ENCODE data around the gene PTHLH. TPM values are rescaled to one million over a fixed set of nuclear protein-coding genes. Genes with fewer than 3 reads are reported as not detected.

Gene PTHLH
- total and polyA plus RNA-seq, 8 donors, result 0.09 to 0.89 (median 0.27) TPM

DNA sequence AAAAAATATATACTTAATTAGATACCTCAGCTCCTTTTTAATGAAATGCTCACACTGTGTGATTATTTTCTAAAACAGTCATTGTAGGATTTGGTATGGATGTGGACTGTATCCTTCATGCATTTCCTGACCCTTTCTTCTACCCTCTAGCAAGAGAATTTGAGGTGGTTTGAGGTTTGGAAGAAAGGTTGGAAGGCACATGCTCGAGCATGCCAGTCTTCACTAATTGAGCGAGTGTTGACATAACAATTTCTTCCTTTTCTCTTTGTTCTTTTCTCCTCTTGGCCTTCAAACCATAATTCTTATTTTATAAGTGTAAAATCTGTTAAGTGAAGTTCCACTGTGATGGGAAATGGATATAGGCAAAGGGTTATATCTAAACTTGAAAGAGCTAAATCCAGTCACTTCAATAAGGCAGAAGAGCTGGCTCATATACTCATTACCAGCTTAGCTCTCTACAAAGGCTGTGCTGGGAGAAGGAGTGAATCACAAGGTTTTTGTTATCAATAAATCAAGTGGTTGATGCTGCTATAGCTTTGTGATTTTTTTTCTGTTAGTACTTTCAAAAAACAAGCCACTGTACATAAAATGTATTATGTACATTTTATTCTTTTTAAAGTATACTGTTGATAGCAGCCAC, 16.2 kb upstream of the PTHLH start:
- FAIRE-seq, result no peak
- intact Hi-C loops (cut with DNase I), result no loop called here
- TF ChIP-seq, protein P1, sequence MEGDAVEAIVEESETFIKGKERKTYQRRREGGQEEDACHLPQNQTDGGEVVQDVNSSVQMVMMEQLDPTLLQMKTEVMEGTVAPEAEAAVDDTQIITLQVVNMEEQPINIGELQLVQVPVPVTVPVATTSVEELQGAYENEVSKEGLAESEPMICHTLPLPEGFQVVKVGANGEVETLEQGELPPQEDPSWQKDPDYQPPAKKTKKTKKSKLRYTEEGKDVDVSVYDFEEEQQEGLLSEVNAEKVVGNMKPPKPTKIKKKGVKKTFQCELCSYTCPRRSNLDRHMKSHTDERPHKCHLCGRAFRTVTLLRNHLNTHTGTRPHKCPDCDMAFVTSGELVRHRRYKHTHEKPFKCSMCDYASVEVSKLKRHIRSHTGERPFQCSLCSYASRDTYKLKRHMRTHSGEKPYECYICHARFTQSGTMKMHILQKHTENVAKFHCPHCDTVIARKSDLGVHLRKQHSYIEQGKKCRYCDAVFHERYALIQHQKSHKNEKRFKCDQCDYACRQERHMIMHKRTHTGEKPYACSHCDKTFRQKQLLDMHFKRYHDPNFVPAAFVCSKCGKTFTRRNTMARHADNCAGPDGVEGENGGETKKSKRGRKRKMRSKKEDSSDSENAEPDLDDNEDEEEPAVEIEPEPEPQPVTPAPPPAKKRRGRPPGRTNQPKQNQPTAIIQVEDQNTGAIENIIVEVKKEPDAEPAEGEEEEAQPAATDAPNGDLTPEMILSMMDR (IDR thresholded peaks at IDR 0.05), result no peak

DNA sequence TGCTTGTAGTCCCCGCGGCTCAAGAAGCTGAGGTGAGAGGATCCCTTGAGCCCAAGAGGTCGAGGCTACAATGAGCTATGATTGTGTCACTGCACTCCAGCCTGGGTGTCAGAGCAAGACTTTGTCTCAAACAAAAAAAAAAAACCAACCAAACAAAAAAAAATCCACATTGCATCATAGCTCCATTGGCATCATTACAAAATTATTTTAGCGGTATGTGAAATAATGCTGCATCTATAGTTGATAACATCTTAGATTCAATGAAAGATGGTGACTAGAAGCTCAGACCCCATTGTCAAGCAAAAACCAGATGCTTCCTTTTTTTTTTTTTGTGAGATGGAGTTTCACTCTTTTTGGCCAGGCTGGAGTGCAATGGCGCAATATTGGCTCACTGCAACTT, 14.8 kb upstream of the PTHLH start:
- TF ChIP-seq, protein P1 (IDR thresholded peaks at IDR 0.05), result no peak
- no peak for DNase-seq
- WGBS, 2 donors, result 74 to 75% methylated on average over 5 of the region's 5 CpGs
- Histone ChIP-seq H3K4me3 (no peak overlapping the region), H3K36me3 (no peaks in the 10 kb centered on the region), H3K9me3 (no peaks in the 10 kb centered on the region), H3K4me1 (no peaks in the 10 kb centered on the region), H3K27ac (no peak overlapping the region), H3K27me3 (no peaks in the 10 kb centered on the region)
- FAIRE-seq, result no peak
- intact Hi-C loops (cut with DNase I), result no loop called here
- ATAC-seq, result no peak

More for the DNA sequence above, 16.2 kb upstream of the PTHLH start:
- no peaks in the 10 kb centered on the region for H3K36me3 ChIP-seq
- H3K9me3 ChIP-seq, result no peaks in the 10 kb centered on the region
- DNase-seq, result no peak
- no peak overlapping the region for H3K27ac ChIP-seq
- 76% methylated on average over 2 of the region's 2 CpGs for WGBS, 2 donors
- H3K4me3 ChIP-seq, result no peak overlapping the region
- no peaks in the 10 kb centered on the region for H3K4me1 ChIP-seq
- no peaks in the 10 kb centered on the region for H3K27me3 ChIP-seq
- no peak for ATAC-seq

DNA sequence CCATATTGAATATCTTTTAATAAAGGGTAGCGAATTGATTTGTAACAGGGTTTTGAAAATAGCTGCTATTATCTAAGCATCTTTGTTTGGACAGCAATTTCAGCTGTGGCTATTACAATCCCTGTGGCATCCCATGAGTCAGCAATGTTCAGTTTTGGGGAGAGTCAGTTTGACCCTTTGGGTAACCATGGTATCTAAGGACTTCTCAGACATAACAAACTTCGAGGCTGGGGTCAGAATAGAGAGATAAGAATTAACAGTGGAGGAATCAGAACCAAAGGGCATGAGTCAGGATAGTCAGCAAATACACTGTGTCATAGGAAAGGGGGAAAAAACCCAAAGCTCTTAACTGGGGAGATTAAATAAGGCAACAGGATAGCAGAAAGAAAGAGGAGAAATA, 11.7 kb upstream of the PTHLH start:
- FAIRE-seq (no peak), ATAC-seq (no peak), DNase-seq (no peak)
- Histone ChIP-seq H3K27ac (no peak overlapping the region), H3K4me3 (no peak overlapping the region), H3K36me3 (no peaks in the 10 kb centered on the region), H3K4me1 (no peaks in the 10 kb centered on the region), H3K9me3 (no peaks in the 10 kb centered on the region), H3K27me3 (no peaks in the 10 kb centered on the region)
- TF ChIP-seq, protein P1 (IDR thresholded peaks at IDR 0.05), result no peak
- intact Hi-C loops (cut with DNase I), result no loop called here
- 50 to 51% methylated on average over 2 of the region's 2 CpGs for WGBS, 2 donors

DNA sequence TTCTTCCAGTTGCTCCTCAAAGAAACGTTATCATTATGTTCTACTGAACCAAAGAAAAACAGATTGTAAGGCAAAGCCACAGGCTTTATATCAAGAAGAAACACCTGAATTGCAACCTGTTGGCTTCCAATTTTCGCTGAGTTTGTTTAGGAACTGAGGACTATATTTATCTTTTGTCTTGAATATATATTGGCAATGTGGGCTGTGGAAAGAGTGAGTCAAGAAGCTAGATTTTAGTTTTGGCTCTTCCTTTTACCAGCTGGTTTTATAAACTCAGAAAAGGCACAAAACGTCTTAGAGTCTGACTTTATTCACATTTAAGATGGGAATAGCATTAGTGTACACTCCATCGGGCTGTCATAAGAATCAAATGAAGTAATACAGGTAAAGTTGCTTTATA, 10.4 kb upstream of the PTHLH start:
- intact Hi-C loops (cut with DNase I), result no loop called here
- H3K27me3 ChIP-seq, result no peaks in the 10 kb centered on the region
- ATAC-seq, result no peak
- no peak overlapping the region for H3K4me3 ChIP-seq
- DNase-seq, result no peak
- H3K27ac ChIP-seq, result no peak overlapping the region
- H3K36me3 ChIP-seq, result no peaks in the 10 kb centered on the region
- TF ChIP-seq, protein P1 (IDR thresholded peaks at IDR 0.05), result no peak
- H3K9me3 ChIP-seq, result no peaks in the 10 kb centered on the region
- H3K4me1 ChIP-seq, result no peaks in the 10 kb centered on the region
- no peak for FAIRE-seq
- 48 to 57% methylated on average over 4 of the region's 4 CpGs for WGBS, 2 donors

DNA sequence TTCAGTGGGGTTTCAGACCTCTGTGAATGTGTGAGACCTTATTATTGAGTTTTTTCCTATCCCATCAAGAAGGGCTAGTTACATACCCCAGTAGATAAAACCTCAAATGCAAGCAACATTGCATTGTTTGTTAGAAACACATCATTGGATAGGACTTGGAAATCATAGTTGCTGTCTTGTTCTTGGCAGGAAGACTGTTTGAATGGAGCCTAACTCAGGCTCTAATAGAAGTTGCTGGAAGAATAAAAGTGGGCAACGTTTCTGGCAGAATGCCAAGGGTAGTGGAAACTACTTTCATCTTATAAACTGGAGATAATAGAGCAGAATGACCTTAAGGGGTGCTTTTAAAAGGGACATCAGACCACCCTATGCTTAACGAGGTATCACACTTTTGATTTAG, 9.9 kb upstream of the PTHLH start:
- Histone ChIP-seq H3K4me3 (no peak overlapping the region), H3K9me3 (no peaks in the 10 kb centered on the region), H3K36me3 (no peaks in the 10 kb centered on the region), H3K27me3 (peaks cover 0 to 4% (median 0%) of the 10 kb centered on the region in 4 donors), H3K27ac (no peak overlapping the region), H3K4me1 (no peaks in the 10 kb centered on the region)
- ATAC-seq (no peak), FAIRE-seq (no peak), DNase-seq (no peak)
- 35 to 36% methylated on average over 2 of the region's 2 CpGs for WGBS, 2 donors
- TF ChIP-seq, protein P1 (IDR thresholded peaks at IDR 0.05), result no peak
- intact Hi-C loops (cut with DNase I), result no loop called here

Data from pancreas (tissue), 10 donors.